GM19455 (cell line): ENCODE data around the gene GMCL2.

Experiments used
- ATAC-seq: cut with Tn5 transposase; IDR thresholded peaks from one replicate; pipeline ENCODE4 v1.9.1; 2021; ENCODE audit not compliant: unreplicated experiment

Gene GMCL2

GRCh38 chr5:178186427-178186826 lies 744 bp downstream of the GMCL2 start:
- ATAC-seq: no peak

GRCh38 chr5:178182158-178182876 lies 4.9 kb downstream of the GMCL2 start:
- ATAC-seq: no peak

- ATAC-seq: no peak
These were observed 6.9 kb downstream of the GMCL2 start for GRCh38 chr5:178180141-178180863.

- no peak for ATAC-seq
These were observed 9.6 kb downstream of the GMCL2 start for GRCh38 chr5:178177569-178177968.

GRCh38 chr5:178176791-178177190 lies 10.4 kb downstream of the GMCL2 start:
- no peak for ATAC-seq

- no peak for ATAC-seq
These were observed 12.7 kb downstream of the GMCL2 start for GRCh38 chr5:178174456-178174855.

GRCh38 chr5:178170455-178170854 lies 16.7 kb downstream of the GMCL2 start:
- no peak for ATAC-seq

- no peak for ATAC-seq
These were observed 21.6 kb downstream of the GMCL2 start for GRCh38 chr5:178165581-178165980.

- ATAC-seq: peak; percentile 83
These were observed 23.1 kb downstream of the GMCL2 start for GRCh38 chr5:178163772-178164735.

GRCh38 chr5:178162481-178162880 lies 24.7 kb downstream of the GMCL2 start:
- ATAC-seq: no peak

- ATAC-seq: no peak
These were observed 27.0 kb downstream of the GMCL2 start for GRCh38 chr5:178160176-178160575.

GRCh38 chr5:178155065-178155464 lies 32.1 kb downstream of the GMCL2 start:
- ATAC-seq: no peak

GRCh38 chr5:178153530-178154340 lies 33.4 kb downstream of the GMCL2 start, which contains the start of gene NHP2:
Gene NHP2 (minus strand): TSS chr5:178153885. CDS start chr5:178153817, 68 bp downstream.
- peak; percentile 95 for ATAC-seq

- ATAC-seq: no peak
These were observed 34.4 kb downstream of the GMCL2 start for GRCh38 chr5:178152491-178153444.

GRCh38 chr5:178150977-178151734 lies 36.0 kb downstream of the GMCL2 start:
- ATAC-seq: no peak

GRCh38 chr5:178149199-178149932 lies 37.8 kb downstream of the GMCL2 start:
- no peak for ATAC-seq

- no peak for ATAC-seq
These were observed 39.8 kb downstream of the GMCL2 start for GRCh38 chr5:178147406-178147805.
